AG09319 (cell line): Measurements from ENCODE around the gene DOC2B.
"Not testable (repeated sequence)": the region's sequence is repeated elsewhere in the genome, so short reads cannot be mapped to it uniquely, and the experiment has no call there.

Source experiments
- DNase-seq: peaks from one replicate; pipeline ENCODE4 v3.0.0-alpha.2; 2010; ENCODE audit warnings: low read depth; ENCODE audit errors: extremely low read depth
- CTCF ChIP-seq: IDR thresholded peaks from 2 replicates; pipeline ENCODE4 v1.5.1; 2011; ENCODE audit warnings: low read depth, mild to moderate bottlenecking, inconsistent platforms, low read length, moderate library complexity

Gene DOC2B

GRCh38 chr17:226108-227077, 44.9 kb upstream of the DOC2B start:
- no peak for TF ChIP-seq CTCF
- DNase-seq, result no peak

GRCh38 chr17:225551-225950, 44.1 kb upstream of the DOC2B start:
- TF ChIP-seq CTCF, result no peak
- DNase-seq, result no peak

GRCh38 chr17:224576-224975, 43.1 kb upstream of the DOC2B start:
- not testable (repeated sequence) for DNase-seq

GRCh38 chr17:223723-224471, 42.4 kb upstream of the DOC2B start:
- TF ChIP-seq CTCF, result no peak
- DNase-seq, result no peak

- no peak for DNase-seq
- no peak for TF ChIP-seq CTCF
These were observed 40.7 kb upstream of the DOC2B start for GRCh38 chr17:222172-222571.

- no peak for TF ChIP-seq CTCF
- DNase-seq, result no peak
These were observed 38.2 kb upstream of the DOC2B start for GRCh38 chr17:219696-220095.

GRCh38 chr17:218432-219110, 37.1 kb upstream of the DOC2B start:
- no peak for TF ChIP-seq CTCF

More at GRCh38 chr17:218432-219110, 37.1 kb upstream of the DOC2B start:
- DNase-seq, result no peak
